CD4-positive, alpha-beta T cell treated with Interleukin-1 beta for 1 hour (primary cell): ENCODE results near the gene CYP4F11.
"Not testable (repeated sequence)": the region's sequence is repeated elsewhere in the genome, so short reads cannot be mapped to it uniquely, and the experiment has no call there.

ENCODE experiments used
- DNase-seq, 2 donors: peaks; one replicate each; pipeline ENCODE4 v3.0.0-alpha.2; 2020 to 2022

Gene CYP4F11

GRCh38 chr19:15934332-15935078 lies at the start of gene CYP4F11:
Gene CYP4F11 (minus strand): TSS chr19:15934529. CDS start chr19:15934408, 121 bp downstream.
- DNase-seq: no peak

- DNase-seq: no peak
Observed at GRCh38 chr19:15979293-15979692, 45.0 kb upstream of the CYP4F11 start.

GRCh38 chr19:15977690-15978089 lies 43.4 kb upstream of the CYP4F11 start:
- no peak for DNase-seq

GRCh38 chr19:15976836-15977689 lies 42.7 kb upstream of the CYP4F11 start:
- no peak for DNase-seq

GRCh38 chr19:15974856-15975255 lies 40.5 kb upstream of the CYP4F11 start:
- no peak for DNase-seq

GRCh38 chr19:15972043-15972442 lies 37.7 kb upstream of the CYP4F11 start:
- not testable (repeated sequence) for DNase-seq

GRCh38 chr19:15971224-15971780 lies 37.0 kb upstream of the CYP4F11 start:
- DNase-seq: no peak

- DNase-seq: no peak
Observed at GRCh38 chr19:15964231-15964630, 29.9 kb upstream of the CYP4F11 start.

- DNase-seq: no peak
Observed at GRCh38 chr19:15962319-15962718, 28.0 kb upstream of the CYP4F11 start.

- no peak for DNase-seq
Observed at GRCh38 chr19:15954820-15955219, 20.5 kb upstream of the CYP4F11 start.

GRCh38 chr19:15948223-15949058 lies 14.1 kb upstream of the CYP4F11 start, which contains the start of gene OR10H4:
Gene OR10H4 (plus strand): TSS chr19:15949008. CDS start chr19:15949008, 0 bp downstream.
- DNase-seq: no peak

GRCh38 chr19:15945301-15945700 lies 11.0 kb upstream of the CYP4F11 start:
- DNase-seq: no peak

GRCh38 chr19:15944401-15944800 lies 10.1 kb upstream of the CYP4F11 start:
- no peak for DNase-seq

GRCh38 chr19:15937771-15938170 lies 3.4 kb upstream of the CYP4F11 start:
- no peak for DNase-seq

GRCh38 chr19:15936950-15937349 lies 2.6 kb upstream of the CYP4F11 start:
- DNase-seq: no peak

- DNase-seq: no peak
Observed at GRCh38 chr19:15936173-15936572, 1.8 kb upstream of the CYP4F11 start.

GRCh38 chr19:15935167-15935702 lies 906 bp upstream of the CYP4F11 start:
- DNase-seq: no peak

- not testable (repeated sequence) for DNase-seq
Observed at GRCh38 chr19:15933761-15934331, 483 bp downstream of the CYP4F11 start.

GRCh38 chr19:15928321-15928720 lies 6.0 kb downstream of the CYP4F11 start:
- DNase-seq: no peak

- no peak for DNase-seq
Observed at GRCh38 chr19:15926484-15926883, 7.8 kb downstream of the CYP4F11 start.

- DNase-seq: no peak
Observed at GRCh38 chr19:15923702-15924101, 10.6 kb downstream of the CYP4F11 start.

- DNase-seq: no peak
Observed at GRCh38 chr19:15922021-15922420, 12.3 kb downstream of the CYP4F11 start.
